Activated CD8-positive, alpha-beta memory T cell treated with anti-CD3 and anti-CD28 coated beads for 48 hours (primary cell): ENCODE results near the gene SH2D3A.
"Not testable (repeated sequence)": the region's sequence is repeated elsewhere in the genome, so short reads cannot be mapped to it uniquely, and the experiment has no call there.

Experiments
- DNase-seq, 3 experiments: peaks; one replicate each; pipeline ENCODE4 v3.0.0-alpha.2; 2020; ENCODE audit warnings: low read depth in 2 of 3, low spot score in 2 of 3

Gene SH2D3A

GRCh38 chr19:6790194-6791128 lies 23.2 kb upstream of the SH2D3A start:
- DNase-seq = no peak

- no peak for DNase-seq
Observed at GRCh38 chr19:6788896-6789295, 21.7 kb upstream of the SH2D3A start.

GRCh38 chr19:6787393-6787792 lies 20.2 kb upstream of the SH2D3A start:
- no peak for DNase-seq

- no peak for DNase-seq
Observed at GRCh38 chr19:6779206-6779605, 12.0 kb upstream of the SH2D3A start.

GRCh38 chr19:6778386-6778785 lies 11.2 kb upstream of the SH2D3A start:
- no peak for DNase-seq

- DNase-seq = no peak
Observed at GRCh38 chr19:6777434-6777833, 10.2 kb upstream of the SH2D3A start.

GRCh38 chr19:6776999-6777398 lies 9.8 kb upstream of the SH2D3A start:
- DNase-seq = no peak

GRCh38 chr19:6776045-6776444 lies 8.8 kb upstream of the SH2D3A start:
- not testable (repeated sequence) for DNase-seq

- no peak for DNase-seq
Observed at GRCh38 chr19:6774821-6775707, 7.8 kb upstream of the SH2D3A start.

GRCh38 chr19:6773323-6773931 lies 6.2 kb upstream of the SH2D3A start:
- peak; percentile 33 to 51 (median 44) for DNase-seq

GRCh38 chr19:6772866-6773322 lies 5.7 kb upstream of the SH2D3A start:
- DNase-seq = no peak

- peak; percentile 49 to 65 (median 55) for DNase-seq
Observed at GRCh38 chr19:6772028-6772865, 5.0 kb upstream of the SH2D3A start, which contains the start of gene VAV1. Gene VAV1 (plus strand): TSS chr19:6772708. CDS start chr19:6772808, 100 bp downstream.

- DNase-seq = not testable (repeated sequence)
Observed at GRCh38 chr19:6771648-6772027, 4.4 kb upstream of the SH2D3A start.

- DNase-seq = no peak
Observed at GRCh38 chr19:6769006-6769619, 1.9 kb upstream of the SH2D3A start.

GRCh38 chr19:6768236-6768785 lies 1.1 kb upstream of the SH2D3A start:
- no peak for DNase-seq

- no peak for DNase-seq
Observed at GRCh38 chr19:6767081-6767356, 216 bp downstream of the SH2D3A start.

GRCh38 chr19:6766357-6767080 lies 716 bp downstream of the SH2D3A start:
- no peak for DNase-seq

GRCh38 chr19:6765738-6766356 lies 1.4 kb downstream of the SH2D3A start:
- no peak for DNase-seq
